ENCODE results near the gene KIF14. TPM values are rescaled to one million over a fixed set of nuclear protein-coding genes. Genes with fewer than 3 reads are reported as not detected.

Gene KIF14
- total and polyA plus RNA-seq, 8 donors, result 0.04 to 0.22 (median 0.12) TPM; not detected in 2

DNA sequence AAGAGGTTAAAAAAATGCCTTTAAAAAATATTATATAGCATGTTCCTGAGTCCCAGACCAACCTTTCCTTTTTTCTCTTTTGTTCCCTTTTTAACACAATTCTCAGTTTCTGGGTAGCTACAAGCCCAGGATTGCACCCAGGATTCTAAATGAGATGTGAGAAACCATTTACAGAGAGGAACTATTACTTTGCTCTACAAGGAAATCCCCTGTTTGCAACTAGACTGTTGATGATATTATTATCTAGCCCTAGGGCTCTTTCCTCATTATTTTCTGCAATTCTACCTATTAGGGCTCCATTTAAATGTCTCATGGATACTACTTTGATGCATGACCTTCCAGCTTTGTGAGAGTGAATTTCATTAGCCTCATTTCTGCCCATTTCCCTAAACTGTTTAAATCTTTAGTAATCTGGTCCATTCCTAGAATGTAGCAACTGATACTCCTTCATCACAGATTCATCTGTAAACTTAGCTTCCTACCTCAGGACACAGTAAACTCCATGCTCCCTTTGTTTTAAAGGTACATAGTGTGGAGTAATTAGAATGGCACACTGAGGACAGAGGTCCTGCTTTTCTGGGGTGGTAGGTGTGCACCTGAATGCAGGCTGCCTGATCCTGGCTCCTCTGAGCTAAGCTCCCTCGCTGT lies 7.1 kb upstream of the KIF14 start:
- H3K4me1 ChIP-seq, result no peaks in the 10 kb centered on the region
- DNase-seq (no peak), FAIRE-seq (no peak), ATAC-seq (peak in 1 of 4 donors; percentile 43)
- H3K4me3 ChIP-seq, result no peak overlapping the region
- no peaks in the 10 kb centered on the region for H3K36me3 ChIP-seq
- TF ChIP-seq CTCF (IDR thresholded peaks at IDR 0.05), result no peak
- WGBS, 2 donors, result 85 to 91% methylated on average over 1 of the region's 1 CpG
- H3K27me3 ChIP-seq, result no peaks in the 10 kb centered on the region
- intact Hi-C loops (cut with DNase I), result loop anchor here in 2 of 3 donors (10.0 kb wide), 1 partner anchor 177 kb away; no protein-coding TSS in a partner anchor
- H3K27ac ChIP-seq, result no peak overlapping the region
- H3K9me3 ChIP-seq, result no peaks in the 10 kb centered on the region

GRCh38 chr1:200626853-200627534 lies 6.4 kb upstream of the KIF14 start:
- no peak for ATAC-seq
- no peaks in the 10 kb centered on the region for H3K36me3 ChIP-seq
- no peak for FAIRE-seq
- no peak for TF ChIP-seq CTCF (IDR thresholded peaks at IDR 0.05)
- H3K27me3 ChIP-seq, result no peaks in the 10 kb centered on the region
- no peaks in the 10 kb centered on the region for H3K9me3 ChIP-seq
- intact Hi-C loops (cut with DNase I), result loop anchor here in 2 of 3 donors (10.0 kb wide), 1 partner anchor 178 kb away; no protein-coding TSS in a partner anchor
- H3K27ac ChIP-seq, result no peak overlapping the region
- peaks cover 0 to 4% (median 0%) of the 10 kb centered on the region in 3 donors for H3K4me1 ChIP-seq
- WGBS, 2 donors, result 64 to 75% methylated on average over 5 of the region's 5 CpGs
- no peak overlapping the region for H3K4me3 ChIP-seq
- DNase-seq, result no peak

- Histone ChIP-seq H3K27me3 (no peaks in the 10 kb centered on the region), H3K36me3 (no peaks in the 10 kb centered on the region), H3K4me1 (peaks cover 0 to 12% (median 0%) of the 10 kb centered on the region in 3 donors), H3K9me3 (no peaks in the 10 kb centered on the region), H3K4me3 (no peak overlapping the region), H3K27ac (no peak overlapping the region)
- FAIRE-seq (no peak), ATAC-seq (no peak), DNase-seq (no peak)
- no peak for TF ChIP-seq CTCF (IDR thresholded peaks at IDR 0.05)
- intact Hi-C loops (cut with DNase I), result loop anchor here in 2 of 3 donors (10.0 kb wide), 1 partner anchor 179 kb away; no protein-coding TSS in a partner anchor
- 43 to 70% methylated on average over 1 of the region's 1 CpG for WGBS, 2 donors
These were observed 4.9 kb upstream of the KIF14 start for GRCh38 chr1:200625381-200625824.

DNA sequence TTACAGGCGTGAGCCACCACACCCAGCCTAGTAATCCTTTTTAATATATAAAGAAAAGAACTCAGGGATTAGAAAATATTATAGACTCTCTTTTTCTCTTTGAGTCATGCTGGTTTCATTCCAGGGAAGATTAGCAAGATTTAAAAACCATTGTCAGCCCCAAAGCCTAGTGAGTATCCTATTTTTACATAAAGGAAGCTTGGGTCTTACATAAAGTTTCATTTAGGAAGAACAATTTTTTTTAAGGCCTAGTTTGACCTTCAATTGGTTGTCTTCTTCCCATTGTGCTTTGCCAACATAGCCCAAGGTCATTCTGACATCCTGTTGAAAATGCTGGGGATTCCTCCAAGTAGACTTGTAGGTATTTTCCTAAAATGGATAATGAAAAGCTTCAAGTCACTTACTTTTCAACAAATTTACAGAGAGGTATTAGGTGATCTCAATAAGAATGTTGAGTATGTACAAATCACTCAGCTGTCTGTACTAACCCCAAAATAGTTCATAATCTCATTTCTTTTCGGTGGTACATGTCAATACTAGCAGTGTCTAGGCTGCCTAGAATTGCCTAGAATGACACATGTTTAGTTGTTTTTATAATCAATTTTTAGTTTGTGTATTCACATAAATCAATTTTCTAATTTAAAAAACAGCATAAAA lies 4.3 kb upstream of the KIF14 start:
- no peaks in the 10 kb centered on the region for H3K27me3 ChIP-seq
- no peak for TF ChIP-seq CTCF (IDR thresholded peaks at IDR 0.05)
- H3K27ac ChIP-seq, result no peak overlapping the region
- 73 to 76% methylated on average over 2 of the region's 2 CpGs for WGBS, 2 donors
- no peak overlapping the region for H3K4me3 ChIP-seq
- no peaks in the 10 kb centered on the region for H3K9me3 ChIP-seq
- ATAC-seq, result no peak
- DNase-seq, result no peak
- FAIRE-seq, result no peak
- intact Hi-C loops (cut with DNase I), result loop anchor here in 2 of 3 donors (10.0 kb wide), 1 partner anchor 180 kb away; no protein-coding TSS in a partner anchor
- H3K36me3 ChIP-seq, result no peaks in the 10 kb centered on the region
- H3K4me1 ChIP-seq, result peaks cover 0 to 16% (median 0%) of the 10 kb centered on the region in 3 donors
